HCT116 (cell line): ENCODE results near the gene CX3CR1. TPM values are rescaled to one million over a fixed set of nuclear protein-coding genes. Genes with fewer than 3 reads are reported as not detected.
"Not testable (repeated sequence)": the region's sequence is repeated elsewhere in the genome, so short reads cannot be mapped to it uniquely, and the experiment has no call there.

Experiments
- ATAC-seq: fragments of 200-7000 bp; cut with Tn5 transposase; 2 replicates; pipeline ENCODE4 v1.9.1; 2020; ENCODE audit warnings: mild to moderate bottlenecking, moderate library complexity
- BruUV-seq: library from RNA; stranded (reverse); fragments of 400-500 nt; replicated peaks from 2 replicates; lab custom pipeline; 2021; lab: Mats Ljungman, UMichigan
- CTCF ChIA-PET: fragments of 300-600 bp; sonication (Branson Sonifier 250); formaldehyde crosslinking; loops from one replicate; lab custom pipeline; 2021; ENCODE audit warnings: antibody characterized with exemption; lab: Charles Lee
- POLR2A ChIA-PET: fragments of 300-600, 350-600 bp; sonication (Branson Sonifier 250); formaldehyde crosslinking; loops from one replicate; lab custom pipeline; 2021; ENCODE audit warnings: antibody characterized with exemption; lab: Charles Lee
- RAD21 ChIA-PET, 2 experiments: fragments of 300-600 bp; sonication (Branson Sonifier 250); formaldehyde crosslinking; loops; one replicate each; lab custom pipeline; 2023; ENCODE audit warnings: low total read pairs in 2 of 2; ENCODE audit not compliant: uncharacterized antibody in 2 of 2, unreplicated experiment in 2 of 2, low non-redundant PET in 1 of 2; lab: Charles Lee
- DNase-seq: peaks from one replicate; pipeline ENCODE4 v3.0.0-alpha.2; 2010; ENCODE audit warnings: low read depth, low spot score
- H2AFZ ChIP-seq: fragments of 200-600 bp; shearing (Covaris generic), sonication (generic); 2 replicates; pipeline ENCODE4 v1.6.1; 2017; ENCODE audit warnings: low read depth, mixed run types, mixed read lengths, antibody characterized with exemption, low read length; ENCODE audit not compliant: poor library complexity, severe bottlenecking
- H3K27ac ChIP-seq: 2 replicates; pipeline ENCODE4 v1.5.1; 2012; ENCODE audit warnings: low read depth, low read length
- H3K27me3 ChIP-seq: fragments of 200-600 bp; sonication (generic); 2 replicates; pipeline ENCODE4 v1.6.1; 2016; ENCODE audit warnings: mixed run types, low read length, mixed read lengths; ENCODE audit not compliant: insufficient read depth
- H3K36me3 ChIP-seq, 2 experiments: fragments of 200-500 bp in 1 of 2; fragments of 200-600 bp in 1 of 2; sonication (Bioruptor generic) in 1 of 2; sonication (generic) in 1 of 2; 2 replicates each; pipeline versions ENCODE4 v1.5.1 to v1.6.1; 2014 to 2016; ENCODE audit warnings: low read length in 2 of 2, inconsistent platforms in 1 of 2, mixed read lengths in 1 of 2, mixed run types in 1 of 2; ENCODE audit not compliant: insufficient read depth in 2 of 2, control insufficient read depth in 1 of 2
- H3K4me1 ChIP-seq, 2 experiments: fragments of 200-600 bp in 1 of 2; sonication (generic) in 1 of 2; 2 replicates each; pipeline versions ENCODE4 v1.5.1 to v1.6.1; 2012 to 2017; ENCODE audit warnings: low read length in 2 of 2, inconsistent platforms in 1 of 2, mild to moderate bottlenecking in 1 of 2, mixed read lengths in 1 of 2, mixed run types in 1 of 2, moderate library complexity in 1 of 2; ENCODE audit not compliant: insufficient read depth in 2 of 2, control insufficient read depth in 1 of 2
- H3K4me2 ChIP-seq: fragments of 200-600 bp; sonication (generic); 2 replicates; pipeline ENCODE4 v1.6.1; 2017; ENCODE audit warnings: mixed run types, low read length, mixed read lengths
- H3K4me3 ChIP-seq, 2 experiments: fragments of 200-600 bp in 1 of 2; sonication (generic) in 1 of 2; replicated peaks in 1 of 2; 2 replicates each; pipeline ENCODE4 v1.5.1; 2011 to 2016; ENCODE audit warnings: low read length in 2 of 2, control low read depth in 1 of 2, low read depth in 1 of 2, mild to moderate bottlenecking in 1 of 2, mixed read lengths in 1 of 2, mixed run types in 1 of 2
- H3K79me2 ChIP-seq: fragments of 200-600 bp; sonication (generic); 2 replicates; pipeline ENCODE4 v1.6.1; 2017; ENCODE audit warnings: mild to moderate bottlenecking, mixed run types, low read length, moderate library complexity, mixed read lengths; ENCODE audit not compliant: insufficient read depth
- H3K9ac ChIP-seq: fragments of 200-600 bp; sonication (generic); 2 replicates; pipeline ENCODE4 v1.6.1; 2016; ENCODE audit warnings: low read length, mixed read lengths
- H3K9me2 ChIP-seq: fragments of 200-600 bp; sonication (generic), shearing (Covaris generic); 2 replicates; pipeline ENCODE4 v1.6.1; 2017; ENCODE audit warnings: mixed run types, mild to moderate bottlenecking, moderate library complexity; ENCODE audit not compliant: insufficient read depth
- H3K9me3 ChIP-seq, 2 experiments: fragments of 200-500 bp in 1 of 2; fragments of 200-600 bp in 1 of 2; sonication (Bioruptor generic) in 1 of 2; sonication (generic) in 1 of 2; 2 replicates each; pipeline ENCODE4 v1.6.1; 2014 to 2017; ENCODE audit warnings: low read length in 2 of 2, mixed read lengths in 2 of 2, inconsistent platforms in 1 of 2, low read depth in 1 of 2, mild to moderate bottlenecking in 1 of 2, mixed run types in 1 of 2, moderate library complexity in 1 of 2; ENCODE audit not compliant: control insufficient read depth in 1 of 2, insufficient read depth in 1 of 2
- H4K20me1 ChIP-seq: fragments of 200-600 bp; sonication (generic), shearing (Covaris generic); 2 replicates; pipeline ENCODE4 v1.6.1; 2017; ENCODE audit warnings: mixed run types, mild to moderate bottlenecking, moderate library complexity; ENCODE audit not compliant: insufficient read depth
- ATF3 ChIP-seq: IDR thresholded peaks from 2 replicates; pipeline ENCODE4 v1.6.1; 2012
- CEBPB ChIP-seq: IDR thresholded peaks from 2 replicates; pipeline ENCODE4 v1.6.1; 2012; ENCODE audit warnings: low read depth
- EGR1 ChIP-seq: IDR thresholded peaks from 2 replicates; pipeline ENCODE4 v1.6.1; 2012; ENCODE audit warnings: low read depth
- ELF1 ChIP-seq: IDR thresholded peaks from 2 replicates; pipeline ENCODE4 v1.6.1; 2012; ENCODE audit warnings: low read depth, borderline replicate concordance
- POLR2AphosphoS5 ChIP-seq: IDR thresholded peaks from 2 replicates; pipeline ENCODE4 v1.6.1; 2011; ENCODE audit warnings: mild to moderate bottlenecking, low read depth, low read length, moderate library complexity
- RAD21 ChIP-seq: IDR thresholded peaks from 2 replicates; pipeline ENCODE4 v1.6.1; 2012; ENCODE audit warnings: low read depth, mild to moderate bottlenecking
- ZBTB33 ChIP-seq: IDR thresholded peaks from 2 replicates; pipeline ENCODE4 v1.6.1; 2011; ENCODE audit warnings: mild to moderate bottlenecking, low read length, moderate library complexity; ENCODE audit not compliant: insufficient replicate concordance; ENCODE audit errors: extremely low read depth
- ZFX ChIP-seq: fragments of 450-650 bp; IDR thresholded peaks from 2 replicates; pipeline ENCODE4 v1.6.1; 2017
- intact Hi-C: fragments of 100-400 bp; cut with micrococcal nuclease; formaldehyde crosslinking; loops from 2 replicates; pipeline ENCODE4 v1.10.0; 2022
- total RNA-seq: library from RNA; stranded (reverse); gene quantifications from one replicate; pipeline ENCODE4 v1.2.1, GENCODE V29; 2021; ENCODE audit not compliant: unreplicated experiment

Gene CX3CR1
- total RNA-seq, 1 experiment from 2014 or later = 0.10 TPM

GRCh38 chr3:39323494-39323893 is 43.7 kb upstream of the CX3CR1 start (continued):
- TF ChIP-seq RAD21 (no peak), CEBPB (no peak), POLR2AphosphoS5 (no peak), ZBTB33 (no peak)

- ChIA-PET POLR2A (no interaction called here), CTCF (no interaction called here), RAD21 (no interaction called here)
- Histone ChIP-seq H3K36me3 (no peaks in the 10 kb centered on the region), H3K9me3 (no peaks in the 10 kb centered on the region), H3K4me2 (no peak overlapping the region), H3K27ac (no peak overlapping the region), H3K4me3 (no peak overlapping the region), H3K4me1 (no peaks in the 10 kb centered on the region), H3K9me2 (no peaks in the 10 kb centered on the region), H3K79me2 (no peaks in the 10 kb centered on the region), H3K27me3 (no peaks in the 10 kb centered on the region), H4K20me1 (no peaks in the 10 kb centered on the region), H2AFZ (no peak overlapping the region), H3K9ac (no peak overlapping the region)
- no peak for DNase-seq
- TF ChIP-seq ZFX (no peak), ZBTB33 (no peak), ATF3 (no peak), ELF1 (no peak), EGR1 (no peak)
- ATAC-seq = no peak
- intact Hi-C loops = no loop called here
- BruUV-seq = no TSS peak
Observed at GRCh38 chr3:39322936-39323335, 43.1 kb upstream of the CX3CR1 start.

GRCh38 chr3:39322209-39322715 is 42.4 kb upstream of the CX3CR1 start:
- H3K27me3 ChIP-seq, H3K9ac ChIP-seq, DNase-seq, H3K27ac ChIP-seq, H3K9me2 ChIP-seq, BruUV-seq, H3K36me3 ChIP-seq, H4K20me1 ChIP-seq, H3K79me2 ChIP-seq, H3K9me3 ChIP-seq, H3K4me2 ChIP-seq, H3K4me1 ChIP-seq, POLR2A ChIA-PET, H2AFZ ChIP-seq, RAD21 ChIA-PET, intact Hi-C loops, ATAC-seq, CTCF ChIA-PET, H3K4me3 ChIP-seq: not testable (repeated sequence)

GRCh38 chr3:39321574-39321983 is 41.7 kb upstream of the CX3CR1 start:
- BruUV-seq, H3K4me3 ChIP-seq, H3K36me3 ChIP-seq, H3K9me2 ChIP-seq, H3K4me2 ChIP-seq, H3K4me1 ChIP-seq, CTCF ChIA-PET, RAD21 ChIA-PET, DNase-seq, POLR2A ChIA-PET, ATAC-seq, H3K79me2 ChIP-seq, H3K9me3 ChIP-seq, H4K20me1 ChIP-seq, H3K27me3 ChIP-seq, intact Hi-C loops, H3K9ac ChIP-seq, H3K27ac ChIP-seq, H2AFZ ChIP-seq: not testable (repeated sequence)
